Measurements from ENCODE around the gene DSCAM.

Gene DSCAM

DNA sequence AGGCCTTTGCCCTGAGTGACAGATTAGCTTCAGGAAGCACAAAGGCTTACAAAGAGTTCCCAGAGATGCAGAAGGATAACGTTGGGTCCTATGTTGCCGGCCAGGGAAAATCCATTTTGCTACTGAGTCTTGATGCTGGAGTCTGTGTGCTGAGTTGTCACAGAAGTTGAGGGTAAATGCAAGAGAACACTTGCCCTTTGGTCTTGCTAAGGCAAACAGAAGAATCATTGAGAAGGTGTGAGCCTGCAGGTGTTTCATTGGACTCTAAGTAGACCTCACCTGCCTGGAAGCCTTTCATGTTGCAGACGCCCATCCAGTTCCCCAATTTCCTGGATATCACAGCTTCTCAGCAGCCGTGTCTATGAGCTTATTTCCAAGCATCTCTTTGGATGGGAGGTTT is 874.5 kb downstream of the DSCAM start:
- DNase-seq: no peak

GRCh38 chr21:39971956-39972355 is 875.0 kb downstream of the DSCAM start:
- DNase-seq: no peak

- DNase-seq: no peak
These were observed 877.1 kb downstream of the DSCAM start for GRCh38 chr21:39969691-39970364.

DNA sequence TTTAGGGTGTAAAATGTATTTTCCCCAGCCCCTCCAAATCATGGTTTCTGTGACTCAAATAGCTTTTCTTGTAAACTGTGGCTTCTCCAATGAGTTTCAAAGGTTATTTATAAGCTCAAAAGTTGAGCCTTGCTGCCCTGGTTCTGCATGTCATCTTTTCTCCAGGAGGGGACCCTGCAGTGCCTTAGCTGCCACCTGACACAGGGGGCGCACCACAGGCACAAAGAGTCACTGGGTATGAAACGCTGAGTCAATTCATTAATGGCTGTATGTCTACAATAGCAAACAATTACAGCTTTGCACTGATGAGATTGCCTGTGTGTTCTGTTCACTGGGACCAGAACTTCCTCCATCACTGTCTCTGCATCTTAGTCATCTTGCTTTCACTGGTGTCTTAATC is 878.9 kb downstream of the DSCAM start:
- DNase-seq: no peak

- no peak for DNase-seq
These were observed 880.2 kb downstream of the DSCAM start for GRCh38 chr21:39966786-39967185.

DNA sequence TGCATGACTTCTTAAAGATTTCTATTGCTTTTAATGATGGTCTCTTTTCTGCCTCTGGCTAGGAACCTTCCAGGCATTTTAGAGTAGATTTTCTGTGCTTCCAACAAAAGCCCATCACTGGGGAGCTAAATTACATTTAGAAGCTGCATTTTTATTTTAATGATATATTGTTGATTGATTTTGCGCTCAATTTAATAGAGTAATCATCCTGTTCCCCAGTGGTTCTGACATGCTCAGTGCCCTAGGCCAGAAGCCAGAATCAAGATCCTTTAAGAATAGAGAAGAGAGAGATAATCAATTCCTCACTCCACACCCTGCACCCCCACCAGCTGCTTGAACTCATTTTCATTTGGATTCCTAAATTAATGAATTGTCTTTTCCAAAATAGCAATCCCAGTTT is 881.9 kb downstream of the DSCAM start:
- no peak for DNase-seq

DNA sequence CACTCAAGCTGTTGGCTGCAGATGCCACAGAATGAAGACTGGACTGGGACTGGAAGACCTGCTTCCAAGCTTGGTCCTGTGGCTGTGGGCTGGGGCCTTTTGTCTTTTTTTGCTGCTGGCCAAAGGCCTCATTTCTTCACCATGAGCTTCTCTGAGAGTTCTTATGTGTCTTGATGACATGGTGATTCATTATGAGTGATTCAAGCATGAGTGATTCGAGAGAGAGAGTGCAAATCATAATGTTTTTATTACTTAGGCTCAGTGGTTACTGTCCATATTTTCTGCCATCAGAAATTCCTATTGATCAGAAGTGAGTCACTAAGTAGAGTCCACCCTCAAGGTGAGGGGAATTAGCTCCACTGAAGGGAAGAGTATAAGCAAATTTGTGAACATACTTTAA is 885.7 kb downstream of the DSCAM start:
- peak; percentile 56 for DNase-seq
